HuH-7 (cell line): ENCODE data around the gene CGNL1.

Source experiments
- DNase-seq: peaks from one replicate; pipeline ENCODE4 v3.0.0; 2011; ENCODE audit warnings: low spot score

CGNL1 gene

GRCh38 chr15:57375827-57376695 is at the start of gene CGNL1:
Gene CGNL1 (plus strand): TSS chr15:57376505. CDS start chr15:57438000, 61,495 bp downstream.
- peak; percentile 72 for DNase-seq

GRCh38 chr15:57327985-57328471 is 48.3 kb upstream of the CGNL1 start:
- DNase-seq = no peak

GRCh38 chr15:57328479-57328878 is 47.8 kb upstream of the CGNL1 start:
- no peak for DNase-seq

GRCh38 chr15:57328897-57329296 is 47.4 kb upstream of the CGNL1 start:
- no peak for DNase-seq

GRCh38 chr15:57329582-57330367 is 46.5 kb upstream of the CGNL1 start:
- DNase-seq = no peak

- no peak for DNase-seq
These were observed 45.5 kb upstream of the CGNL1 start for GRCh38 chr15:57330619-57331340.

GRCh38 chr15:57332326-57332725 is 44.0 kb upstream of the CGNL1 start:
- DNase-seq = no peak

- no peak for DNase-seq
These were observed 42.8 kb upstream of the CGNL1 start for GRCh38 chr15:57333487-57333886.

GRCh38 chr15:57334257-57334656 is 42.0 kb upstream of the CGNL1 start:
- no peak for DNase-seq

- DNase-seq = no peak
These were observed 41.0 kb upstream of the CGNL1 start for GRCh38 chr15:57335293-57335715.

GRCh38 chr15:57335719-57336118 is 40.6 kb upstream of the CGNL1 start:
- no peak for DNase-seq

- no peak for DNase-seq
These were observed 38.4 kb upstream of the CGNL1 start for GRCh38 chr15:57337868-57338411.

GRCh38 chr15:57339321-57339720 is 37.0 kb upstream of the CGNL1 start:
- no peak for DNase-seq

- peak; percentile 54 for DNase-seq
These were observed 35.5 kb upstream of the CGNL1 start for GRCh38 chr15:57340682-57341259.

GRCh38 chr15:57343048-57343447 is 33.3 kb upstream of the CGNL1 start:
- DNase-seq = no peak

- no peak for DNase-seq
These were observed 32.8 kb upstream of the CGNL1 start for GRCh38 chr15:57343498-57343897.

- DNase-seq = no peak
These were observed 32.0 kb upstream of the CGNL1 start for GRCh38 chr15:57344282-57344681.

- DNase-seq = peak; percentile 70
These were observed 30.7 kb upstream of the CGNL1 start for GRCh38 chr15:57345584-57345983.

- no peak for DNase-seq
These were observed 28.2 kb upstream of the CGNL1 start for GRCh38 chr15:57348081-57348480.

GRCh38 chr15:57352535-57353316 is 23.6 kb upstream of the CGNL1 start:
- DNase-seq = no peak

- DNase-seq = no peak
These were observed 22.9 kb upstream of the CGNL1 start for GRCh38 chr15:57353317-57353804.
